Transverse colon (tissue), 4 donors: ENCODE data around the gene CAPRIN2. TPM values are rescaled to one million over a fixed set of nuclear protein-coding genes. Genes with fewer than 3 reads are reported as not detected.

Source experiments
- DNase-seq: peaks from one replicate; pipeline ENCODE4 v3.0.0-alpha.2; 2019
- H3K27ac ChIP-seq, 4 donors: fragments of 200-600 bp; sonication (generic); 2 replicates each; pipeline ENCODE4 v1.5.1; 2016 to 2018; ENCODE audit warnings: inconsistent platforms in 4 of 4
- H3K27me3 ChIP-seq: fragments of 200-600 bp; sonication (generic); 2 replicates; pipeline ENCODE4 v1.5.1; 2017; ENCODE audit warnings: inconsistent platforms
- H3K36me3 ChIP-seq, 4 donors: fragments of 200-600 bp; sonication (generic); 2 replicates each; pipeline ENCODE4 v1.5.1; 2017 to 2019; ENCODE audit warnings: inconsistent platforms in 4 of 4
- H3K4me1 ChIP-seq, 4 donors: fragments of 200-600 bp; sonication (generic); 2 replicates each; pipeline ENCODE4 v1.5.1; 2017 to 2020; ENCODE audit warnings: inconsistent platforms in 4 of 4
- H3K4me3 ChIP-seq, 4 donors: fragments of 200-600 bp; sonication (generic); 1 replicate in 1 of 4; 2 replicates in 3 of 4; pipeline versions ENCODE4 v1.5.1 to v1.6.1; 2017 to 2019; ENCODE audit warnings: inconsistent platforms in 4 of 4
- H3K9me3 ChIP-seq, 2 donors: fragments of 200-600 bp; sonication (generic); 2 replicates each; pipeline ENCODE4 v1.5.1; 2017 to 2019; ENCODE audit warnings: inconsistent platforms in 2 of 2
- CTCF ChIP-seq, 5 experiments: fragments of 200-600 bp in 3 of 5; fragments of 450-650 bp in 2 of 5; sonication (generic) in 3 of 5; IDR thresholded peaks; 1 replicate in 2 of 5; 2 replicates in 3 of 5; pipeline ENCODE4 v1.5.1; 2016 to 2017; ENCODE audit warnings: antibody characterized with exemption in 5 of 5, inconsistent platforms in 3 of 5, mild to moderate bottlenecking in 2 of 5, moderate library complexity in 1 of 5
- EP300 ChIP-seq: sonication (generic); formaldehyde crosslinking; IDR thresholded peaks from one replicate; pipeline ENCODE4 v1.6.1; 2017; ENCODE audit warnings: antibody characterized with exemption, low read depth
- POLR2A ChIP-seq: fragments of 450-650 bp; IDR thresholded peaks from one replicate; pipeline ENCODE4 v1.6.1; 2016; ENCODE audit warnings: antibody characterized with exemption, mild to moderate bottlenecking, moderate library complexity
- POLR2AphosphoS5 ChIP-seq, 3 donors: sonication (generic); formaldehyde crosslinking; IDR thresholded peaks; one replicate each; pipeline ENCODE4 v1.6.1; 2016; ENCODE audit warnings: antibody characterized with exemption in 3 of 3
- WGBS, 2 donors: methylation state at CpG; one replicate each; pipeline ENCODE4 v1.1.5; 2018; ENCODE audit warnings: low coverage in 1 of 2; 5-methylcytosine and 5-hydroxymethylcytosine counted together
- in situ Hi-C, 4 donors: fragments of 200-750 bp; cut with MboI; loops; one replicate each; pipeline versions ENCODE4 v1.15.0 to v1.15.1; 2017; ENCODE audit warnings: low sequenced_read_pairs in 3 of 4, low pct_ligation_motif_present in 1 of 4, low pct_unique_long_range_greater_than_20kb in 1 of 4
- intact Hi-C: fragments of 100-400 bp; cut with DNase I; formaldehyde crosslinking; loops from one replicate; pipeline ENCODE4 v1.15.1; 2023; ENCODE audit warnings: low total_unique reads
- total RNA-seq, 4 donors: library from RNA; depleted of rRNA; stranded (reverse); fragments of >200 nt; gene quantifications; one replicate each; pipeline ENCODE4 v1.1.0, GENCODE V29; 2016

CAPRIN2 gene
- total RNA-seq, 4 donors from 2014 or later, result 24.7 to 322 (median 42.5) TPM

GRCh38 chr12:30779178-30779577 is 24.4 kb upstream of the CAPRIN2 start:
- in situ Hi-C loops, result no loop called here
- Histone ChIP-seq H3K27ac (no peak overlapping the region), H3K36me3 (no peaks in the 10 kb centered on the region), H3K27me3 (no peaks in the 10 kb centered on the region), H3K9me3 (peaks cover 0 to 5% of the 10 kb centered on the region in 2 donors), H3K4me3 (no peak overlapping the region), H3K4me1 (no peaks in the 10 kb centered on the region)
- no peak for TF ChIP-seq POLR2A
- TF ChIP-seq EP300, result no peak
- no peak for TF ChIP-seq POLR2AphosphoS5 (IDR thresholded peaks at IDR 0.05)
- TF ChIP-seq CTCF (IDR thresholded peaks at IDR 0.05), result no peak
- intact Hi-C loops, result no loop called here
- DNase-seq, result no peak

- intact Hi-C loops, result no loop called here
- TF ChIP-seq CTCF (IDR thresholded peaks at IDR 0.05) (no peak), POLR2A (no peak), POLR2AphosphoS5 (IDR thresholded peaks at IDR 0.05) (no peak), EP300 (no peak)
- no peak overlapping the region for H3K27ac ChIP-seq
- in situ Hi-C loops, result no loop called here
- DNase-seq, result no peak
- H3K36me3 ChIP-seq, result no peaks in the 10 kb centered on the region
- no peak overlapping the region for H3K4me3 ChIP-seq
- H3K9me3 ChIP-seq, result peaks cover 0 to 6% of the 10 kb centered on the region in 2 donors
- H3K4me1 ChIP-seq, result no peaks in the 10 kb centered on the region
- peaks cover 4% of the 10 kb centered on the region for H3K27me3 ChIP-seq
Observed at GRCh38 chr12:30774599-30774998, 19.8 kb upstream of the CAPRIN2 start.

GRCh38 chr12:30769802-30770201 is 15.1 kb upstream of the CAPRIN2 start:
- in situ Hi-C loops, result no loop called here
- WGBS, 2 donors, result 63 to 74% methylated on average over 2 of the region's 2 CpGs

GRCh38 chr12:30764251-30764650 is 9.5 kb upstream of the CAPRIN2 start:
- intact Hi-C loops, result no loop called here
- in situ Hi-C loops, result no loop called here
- 67 to 76% methylated on average over 1 to 2 of the region's 2 CpGs for WGBS, 2 donors

More at GRCh38 chr12:30769802-30770201, 15.1 kb upstream of the CAPRIN2 start:
- no peak for DNase-seq
- intact Hi-C loops, result no loop called here
- TF ChIP-seq EP300, result no peak
- TF ChIP-seq CTCF (IDR thresholded peaks at IDR 0.05), result no peak
- no peak for TF ChIP-seq POLR2A
- no peak for TF ChIP-seq POLR2AphosphoS5 (IDR thresholded peaks at IDR 0.05)
- Histone ChIP-seq H3K27ac (no peak overlapping the region), H3K4me1 (no peaks in the 10 kb centered on the region), H3K27me3 (peaks cover 4% of the 10 kb centered on the region), H3K4me3 (no peak overlapping the region), H3K36me3 (no peaks in the 10 kb centered on the region), H3K9me3 (peaks cover 0 to 6% of the 10 kb centered on the region in 2 donors)

More at GRCh38 chr12:30764251-30764650, 9.5 kb upstream of the CAPRIN2 start:
- TF ChIP-seq POLR2AphosphoS5 (IDR thresholded peaks at IDR 0.05) (no peak), POLR2A (no peak), EP300 (no peak), CTCF (IDR thresholded peaks at IDR 0.05) (no peak)
- Histone ChIP-seq H3K4me3 (no peak overlapping the region), H3K9me3 (no peaks in the 10 kb centered on the region), H3K4me1 (no peaks in the 10 kb centered on the region), H3K27me3 (no peaks in the 10 kb centered on the region), H3K36me3 (no peaks in the 10 kb centered on the region), H3K27ac (no peak overlapping the region)
- no peak for DNase-seq
